ENCODE results near the gene ING4.

Gene ING4

DNA sequence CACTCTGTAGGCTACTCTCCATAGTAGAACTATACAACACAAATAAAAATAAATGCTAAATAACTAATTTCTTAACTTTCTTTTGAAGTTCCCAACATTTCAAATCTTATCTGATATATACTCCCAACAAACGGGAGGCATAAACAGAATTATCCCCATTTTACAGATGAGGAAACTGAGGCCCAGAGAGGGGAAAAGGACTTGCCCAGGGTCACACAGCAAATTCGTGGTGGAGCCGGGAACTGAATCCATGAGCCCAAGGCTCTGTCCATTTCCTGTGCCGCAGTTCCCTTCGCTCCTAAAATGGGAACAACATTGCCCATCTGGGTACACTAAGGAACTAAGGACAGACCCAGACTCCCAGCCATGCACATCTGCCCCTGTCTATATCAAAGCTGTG lies 14.0 kb upstream of the ING4 start:
- TF ChIP-seq, protein P1, sequence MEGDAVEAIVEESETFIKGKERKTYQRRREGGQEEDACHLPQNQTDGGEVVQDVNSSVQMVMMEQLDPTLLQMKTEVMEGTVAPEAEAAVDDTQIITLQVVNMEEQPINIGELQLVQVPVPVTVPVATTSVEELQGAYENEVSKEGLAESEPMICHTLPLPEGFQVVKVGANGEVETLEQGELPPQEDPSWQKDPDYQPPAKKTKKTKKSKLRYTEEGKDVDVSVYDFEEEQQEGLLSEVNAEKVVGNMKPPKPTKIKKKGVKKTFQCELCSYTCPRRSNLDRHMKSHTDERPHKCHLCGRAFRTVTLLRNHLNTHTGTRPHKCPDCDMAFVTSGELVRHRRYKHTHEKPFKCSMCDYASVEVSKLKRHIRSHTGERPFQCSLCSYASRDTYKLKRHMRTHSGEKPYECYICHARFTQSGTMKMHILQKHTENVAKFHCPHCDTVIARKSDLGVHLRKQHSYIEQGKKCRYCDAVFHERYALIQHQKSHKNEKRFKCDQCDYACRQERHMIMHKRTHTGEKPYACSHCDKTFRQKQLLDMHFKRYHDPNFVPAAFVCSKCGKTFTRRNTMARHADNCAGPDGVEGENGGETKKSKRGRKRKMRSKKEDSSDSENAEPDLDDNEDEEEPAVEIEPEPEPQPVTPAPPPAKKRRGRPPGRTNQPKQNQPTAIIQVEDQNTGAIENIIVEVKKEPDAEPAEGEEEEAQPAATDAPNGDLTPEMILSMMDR (IDR thresholded peaks at IDR 0.05; ENCODE audit: insufficient read depth, missing control alignments): no peak
- DNase-seq (ENCODE audit: insufficient read length, low spot score): no peak
- FAIRE-seq: no peak

DNA sequence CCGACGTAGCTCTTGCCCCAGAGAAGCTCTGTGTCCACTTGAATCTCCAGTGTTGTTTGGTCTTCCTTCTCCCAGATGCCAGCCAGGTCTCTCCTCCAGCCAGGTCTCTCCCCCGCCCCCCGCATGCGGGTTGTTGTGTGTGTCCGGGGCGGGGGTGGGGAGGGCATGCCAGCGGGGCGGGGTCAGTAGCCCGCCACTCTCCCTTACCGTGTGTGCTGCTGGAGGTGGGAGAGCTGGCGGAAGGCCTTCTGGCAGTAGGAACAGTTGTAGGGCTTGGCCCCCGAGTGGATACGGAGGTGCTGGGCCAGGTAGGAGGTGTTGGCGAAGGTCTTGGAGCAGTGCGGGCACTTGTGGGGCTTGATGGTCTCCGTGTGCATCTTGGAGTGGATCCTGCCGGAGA lies 9.2 kb upstream of the ING4 start:
- TF ChIP-seq, protein P1 (IDR thresholded peaks at IDR 0.05; ENCODE audit: insufficient read depth, missing control alignments): no peak
- no peak for DNase-seq (ENCODE audit: insufficient read length, low spot score)
- no peak for FAIRE-seq

DNA sequence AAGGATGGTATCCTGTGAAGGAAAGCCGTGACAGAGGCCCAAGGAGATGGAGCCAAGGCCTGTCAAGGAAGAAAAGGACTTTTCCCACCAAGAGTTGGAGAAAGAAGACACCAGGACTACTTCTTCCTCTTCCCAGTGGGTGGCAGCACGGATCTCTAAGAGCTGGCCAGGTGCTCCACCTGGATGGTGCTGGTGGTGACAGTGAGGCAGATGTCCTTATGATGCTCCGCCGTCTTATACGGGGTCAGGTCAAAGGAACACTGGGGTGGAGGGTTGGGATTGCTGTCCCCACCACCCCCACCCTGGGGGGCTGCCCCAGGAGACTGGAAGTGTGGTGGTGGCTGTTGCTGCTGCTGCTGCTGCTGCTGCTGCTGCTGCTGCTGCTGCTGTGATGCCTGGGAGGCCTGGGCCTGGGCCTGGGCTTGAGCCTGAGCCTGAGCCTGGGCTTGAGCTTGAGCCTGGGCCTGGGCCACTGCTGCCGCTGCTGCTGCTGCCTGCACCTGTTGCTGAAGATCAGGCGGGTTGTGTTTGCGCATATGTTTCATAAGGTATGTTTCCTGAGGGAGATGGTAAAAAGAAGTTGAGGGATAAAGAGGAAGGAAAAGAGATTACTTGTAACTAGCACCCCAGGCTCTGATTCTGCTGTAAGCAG lies 4.8 kb upstream of the ING4 start:
- FAIRE-seq: no peak
- TF ChIP-seq, protein P1 (IDR thresholded peaks at IDR 0.05; ENCODE audit: insufficient read depth, missing control alignments): peak; percentile 19
- no peak for DNase-seq (ENCODE audit: insufficient read length, low spot score)

DNA sequence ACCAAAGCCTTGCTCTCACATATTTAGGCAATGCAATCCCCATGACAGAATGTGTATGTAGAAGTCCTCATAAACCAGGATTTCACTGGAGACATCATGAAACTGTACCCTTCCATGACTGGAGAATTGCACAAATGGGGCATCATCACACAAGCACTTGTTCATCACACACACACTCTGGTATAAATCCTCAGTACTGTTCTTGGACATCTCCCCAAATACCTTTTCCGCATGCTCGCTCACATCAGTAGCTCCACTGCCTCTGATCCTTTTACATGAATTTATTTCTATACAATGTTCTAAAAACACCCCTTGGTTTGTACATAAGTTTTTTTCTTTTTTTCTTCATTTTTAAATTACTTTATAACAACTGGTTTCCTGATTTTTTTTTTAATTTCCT lies 3.3 kb upstream of the ING4 start:
- no peak for FAIRE-seq

DNA sequence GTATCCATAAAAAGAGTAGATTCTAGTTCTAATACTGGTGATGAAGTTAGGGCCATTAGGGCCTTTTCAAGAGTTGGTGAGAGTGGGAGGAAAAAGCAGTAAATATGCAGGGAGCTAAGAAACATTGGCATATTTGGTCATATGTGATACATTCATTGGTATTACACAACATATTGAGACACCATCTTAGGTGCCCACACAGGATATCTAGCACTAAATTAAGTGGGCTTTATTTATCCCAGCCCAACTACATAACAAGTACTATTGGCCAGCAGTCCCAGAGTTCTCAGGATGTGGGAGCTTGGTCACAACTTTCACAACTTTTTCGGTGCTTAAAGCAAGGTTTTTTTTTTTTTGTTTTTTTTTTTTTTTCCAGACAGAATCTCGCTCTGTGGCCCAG lies 2.0 kb upstream of the ING4 start:
- DNase-seq (ENCODE audit: insufficient read length, low spot score): no peak
- no peak for FAIRE-seq
- TF ChIP-seq, protein P1 (IDR thresholded peaks at IDR 0.05; ENCODE audit: insufficient read depth, missing control alignments): no peak

More for the DNA sequence above, 3.3 kb upstream of the ING4 start:
- TF ChIP-seq, protein P1 (IDR thresholded peaks at IDR 0.05; ENCODE audit: insufficient read depth, missing control alignments): no peak
- no peak for DNase-seq (ENCODE audit: insufficient read length, low spot score)

DNA sequence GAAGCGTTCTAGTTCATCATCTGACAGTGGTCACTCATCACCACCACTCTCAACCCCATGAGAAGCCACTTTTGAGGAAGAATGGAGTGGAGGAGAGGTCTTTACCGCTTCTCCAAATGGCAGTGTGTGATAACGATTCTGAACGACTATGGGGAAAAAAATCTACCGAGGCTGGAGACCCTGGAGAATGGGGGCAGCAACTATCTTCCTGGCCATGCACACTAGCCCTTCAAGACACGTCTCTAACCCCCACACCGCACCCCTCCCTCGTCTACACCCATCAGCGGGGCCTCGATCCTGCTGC lies 365 bp downstream of the ING4 start:
- TF ChIP-seq, protein P1 (IDR thresholded peaks at IDR 0.05; ENCODE audit: insufficient read depth, missing control alignments): no peak
- DNase-seq (ENCODE audit: insufficient read length, low spot score) (no peak), FAIRE-seq (no peak)

DNA sequence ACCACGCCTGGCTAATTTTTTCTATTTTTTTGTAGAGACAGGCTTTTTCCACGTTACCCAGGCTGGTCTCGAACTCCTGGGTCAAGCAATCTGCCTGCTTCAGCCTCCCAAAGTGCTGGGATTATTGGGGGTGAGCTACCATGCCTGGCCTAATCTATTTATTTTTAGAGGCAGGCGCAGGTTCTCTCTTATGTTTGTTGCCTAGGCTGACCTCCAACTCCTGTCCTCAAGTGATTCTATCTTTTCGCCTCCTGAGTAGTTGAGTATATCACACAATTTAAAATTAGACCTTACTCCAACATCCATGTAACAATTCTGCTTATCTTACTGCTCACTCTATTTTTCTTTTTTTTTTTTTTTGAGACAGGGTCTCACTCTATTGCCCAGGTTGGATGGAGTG lies 8.9 kb downstream of the ING4 start:
- no peak for FAIRE-seq
- TF ChIP-seq, protein P1 (IDR thresholded peaks at IDR 0.05; ENCODE audit: insufficient read depth, missing control alignments): no peak
- no peak for DNase-seq (ENCODE audit: insufficient read length, low spot score)
